ENCODE data around the gene TCP11L1.

The TCP11L1 gene

GRCh38 chr11:33039274-33040032 lies at the start of gene TCP11L1:
Gene TCP11L1 (plus strand): TSS chr11:33039572. CDS start chr11:33043774, 4,202 bp downstream.
- DNase-seq (ENCODE audit: low read depth in 2 of 2): peak in 1 of 2 donors; percentile 50

GRCh38 chr11:32990481-32990880 lies 48.9 kb upstream of the TCP11L1 start:
- no peak for DNase-seq (ENCODE audit: low read depth in 2 of 2)

DNA sequence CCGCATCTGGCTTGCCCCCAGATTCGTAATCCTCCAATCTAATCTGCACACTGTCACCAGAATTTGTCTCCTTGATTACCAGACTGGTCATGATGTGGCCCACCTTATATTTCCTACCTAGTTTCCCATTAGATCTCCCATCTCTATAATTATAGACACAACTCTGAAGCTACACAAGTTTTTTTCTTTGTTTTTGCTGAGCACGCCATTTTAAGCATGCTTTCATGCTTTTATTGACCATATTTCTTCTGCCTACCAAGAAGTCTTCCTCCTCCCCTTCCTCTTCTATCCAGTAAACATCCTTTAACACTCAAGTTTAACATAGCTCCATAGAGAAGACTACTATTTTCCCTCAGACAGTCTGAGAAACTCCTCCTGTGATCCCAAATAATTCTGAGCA lies 47.9 kb upstream of the TCP11L1 start:
- DNase-seq (ENCODE audit: low read depth in 2 of 2): no peak

- DNase-seq (ENCODE audit: low read depth in 2 of 2): no peak
Observed at GRCh38 chr11:32991898-32992297, 47.5 kb upstream of the TCP11L1 start.

DNA sequence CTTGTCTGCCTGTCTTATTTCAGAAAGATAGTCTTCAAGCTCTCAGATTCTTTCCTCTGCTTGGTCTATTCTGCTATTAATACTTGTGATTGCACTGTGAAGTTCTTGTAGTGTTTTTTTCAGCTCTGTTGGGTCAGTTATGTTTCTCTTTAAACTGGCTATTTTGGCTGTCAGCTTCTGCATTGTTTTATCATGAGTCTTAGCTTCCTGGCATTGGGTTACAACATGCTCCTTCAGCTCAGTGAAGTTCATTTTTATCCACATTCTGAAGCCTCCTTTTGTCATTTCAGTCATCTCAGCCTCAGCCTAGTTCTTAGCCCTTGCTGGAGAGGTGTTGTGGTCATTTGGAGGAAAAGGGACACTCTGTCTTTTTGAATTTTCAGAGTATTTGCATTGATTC lies 39.2 kb upstream of the TCP11L1 start:
- DNase-seq (ENCODE audit: low read depth in 2 of 2): no peak

DNA sequence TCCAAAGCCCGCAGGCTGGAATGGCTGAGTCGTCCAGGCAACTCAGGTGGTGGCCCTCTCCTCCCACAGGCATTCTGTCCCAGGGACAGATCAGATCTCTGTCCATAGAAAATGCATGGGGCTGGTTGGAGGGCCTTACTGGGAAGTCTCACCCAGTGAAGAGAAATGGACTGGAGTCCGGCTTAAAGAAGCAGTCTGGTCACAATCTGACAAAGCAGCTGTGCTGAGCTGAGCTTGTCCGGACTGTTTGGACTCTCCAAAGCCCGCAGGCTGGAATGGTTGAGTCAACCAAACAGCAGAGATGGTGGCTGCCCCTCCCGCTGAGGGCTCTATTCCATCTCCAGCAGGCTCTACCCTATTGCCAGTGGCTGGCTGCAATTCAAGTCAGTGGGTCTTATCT lies 38.1 kb upstream of the TCP11L1 start:
- no peak for DNase-seq (ENCODE audit: low read depth in 2 of 2)

- no peak for DNase-seq (ENCODE audit: low read depth in 2 of 2)
Observed at GRCh38 chr11:33001751-33002542, 37.4 kb upstream of the TCP11L1 start.

DNA sequence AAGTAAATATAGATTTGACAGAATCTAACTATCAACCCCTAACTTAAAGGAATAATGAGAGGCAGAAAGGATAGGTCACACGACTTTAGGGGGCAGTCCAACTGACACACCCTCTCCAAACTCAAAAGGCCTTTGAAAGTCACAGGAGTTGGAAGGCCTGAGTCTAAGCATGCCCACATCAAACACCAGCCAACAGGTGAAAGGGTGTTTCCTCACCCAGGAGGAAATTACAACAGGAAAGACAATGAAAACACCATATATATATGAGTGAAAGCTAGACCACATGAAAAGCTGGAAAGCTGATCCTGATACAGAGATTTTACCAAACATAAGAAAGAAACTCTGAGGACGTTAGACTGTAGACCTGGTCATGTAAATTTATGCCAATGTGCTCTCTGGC lies 34.2 kb upstream of the TCP11L1 start:
- DNase-seq (ENCODE audit: low read depth in 2 of 2): no peak

GRCh38 chr11:33006010-33006409 lies 33.4 kb upstream of the TCP11L1 start:
- no peak for DNase-seq (ENCODE audit: low read depth in 2 of 2)

- DNase-seq (ENCODE audit: low read depth in 2 of 2): no peak
Observed at GRCh38 chr11:33013755-33014154, 25.6 kb upstream of the TCP11L1 start.

DNA sequence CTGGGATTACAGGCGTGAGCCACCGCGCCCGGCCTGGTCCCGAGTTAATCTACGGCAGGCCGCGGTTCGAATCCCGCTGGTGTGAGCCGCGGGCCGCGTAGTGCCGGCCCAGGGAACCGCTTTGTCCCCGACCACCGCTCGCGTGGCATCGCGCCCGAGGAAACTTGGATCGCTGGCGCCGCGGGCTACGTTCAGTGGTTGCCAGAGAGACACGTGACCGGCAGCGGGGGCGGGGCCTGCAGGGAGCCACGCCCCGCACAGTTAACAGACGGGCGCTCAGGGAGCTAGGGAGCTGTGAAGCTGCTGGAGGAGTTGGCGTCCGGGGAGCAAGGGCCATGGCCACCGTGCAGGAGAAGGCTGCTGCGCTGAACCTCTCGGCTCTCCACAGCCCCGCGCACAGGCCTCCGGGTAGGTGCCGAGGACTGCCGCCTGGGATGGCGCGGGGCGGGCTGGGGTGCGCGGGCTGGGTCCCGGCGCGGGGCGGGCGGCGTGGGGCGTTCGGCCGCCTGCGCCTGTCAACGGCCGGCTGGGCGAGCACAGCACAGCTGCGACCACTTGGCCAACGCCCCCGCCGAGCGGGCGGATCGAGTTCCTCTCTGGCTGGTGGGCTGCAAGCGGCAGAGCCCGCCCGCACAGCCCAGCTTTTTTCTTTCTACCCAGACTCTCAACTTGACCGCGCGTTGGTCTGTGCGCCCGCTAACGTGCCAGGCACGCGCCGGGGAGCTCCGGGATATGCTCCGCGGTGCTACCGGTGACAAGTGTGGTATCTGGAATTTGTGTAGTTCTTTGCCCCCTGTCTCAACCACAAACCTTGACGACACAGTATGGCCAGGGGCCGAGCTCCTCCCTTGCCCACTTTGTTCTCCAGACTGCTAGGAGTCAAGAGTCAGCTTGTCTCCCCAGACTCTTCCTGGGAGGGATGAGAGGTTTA lies 23.5 kb upstream of the TCP11L1 start, which contains the start of gene DEPDC7:
Gene DEPDC7 (plus strand): TSS at position 258 of the 931 bp plus-strand sequence. CDS start 78 bp downstream, at position 336.
- peak; percentile 17 to 73 for DNase-seq (ENCODE audit: low read depth in 2 of 2)

DNA sequence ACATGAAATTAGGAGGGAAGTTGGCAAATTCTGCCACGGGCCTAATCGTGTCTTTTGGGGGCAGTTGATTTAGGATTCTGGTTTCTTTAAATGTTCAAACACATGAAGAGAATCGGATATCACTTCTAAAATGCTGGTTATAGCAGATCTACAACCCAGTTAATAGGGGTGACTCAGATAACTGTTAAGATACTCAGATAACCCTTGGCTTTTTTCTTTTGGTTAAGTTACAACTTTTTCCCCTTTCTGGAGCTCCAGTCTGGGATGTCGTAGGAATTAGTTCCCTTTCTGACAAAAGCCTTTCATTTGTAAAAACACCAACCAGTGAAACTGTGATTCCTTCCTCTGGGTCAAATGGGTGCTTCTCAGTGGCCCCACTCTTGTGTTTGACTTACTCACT lies 22.7 kb upstream of the TCP11L1 start:
- DNase-seq (ENCODE audit: low read depth in 2 of 2): no peak

DNA sequence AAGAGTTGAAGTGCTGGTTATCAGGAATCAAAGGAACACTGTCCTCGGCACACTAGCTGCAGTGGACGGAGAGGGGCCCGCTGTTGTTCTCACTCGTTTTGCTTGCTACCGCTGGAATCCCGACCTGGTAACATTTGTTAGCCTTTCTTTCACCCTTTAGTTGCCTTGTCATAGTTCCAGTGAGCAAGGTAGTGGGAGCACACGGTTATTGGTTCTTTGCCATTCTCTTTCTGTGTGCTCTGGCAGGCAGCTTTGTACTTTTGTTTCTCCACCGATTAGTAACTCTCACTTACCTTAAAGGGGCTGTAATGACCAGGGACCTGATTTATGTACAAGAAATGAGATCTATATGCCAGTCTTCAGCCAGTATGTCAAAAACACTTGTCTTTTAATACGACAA lies 21.9 kb upstream of the TCP11L1 start:
- DNase-seq (ENCODE audit: low read depth in 2 of 2): no peak

GRCh38 chr11:33017965-33018364 lies 21.4 kb upstream of the TCP11L1 start:
- no peak for DNase-seq (ENCODE audit: low read depth in 2 of 2)

DNA sequence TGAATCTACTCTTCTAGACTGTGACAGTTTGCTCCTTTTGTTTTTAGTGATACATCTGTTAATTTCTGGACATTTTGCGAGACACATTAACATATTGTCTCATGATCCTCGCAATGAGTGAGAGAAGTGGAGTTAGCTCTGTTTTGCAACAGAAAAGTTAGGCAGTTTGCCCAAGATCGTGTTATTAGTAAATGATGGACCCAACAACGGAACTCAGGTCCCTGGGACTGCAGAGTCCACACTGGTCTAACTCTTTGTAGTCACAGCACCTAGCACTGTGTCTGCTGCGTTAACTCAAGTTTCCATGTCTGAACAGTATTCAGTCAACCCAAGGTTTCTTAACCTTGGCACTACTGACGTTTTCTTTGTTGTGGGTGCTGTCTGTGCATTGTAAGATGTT lies 20.5 kb upstream of the TCP11L1 start:
- no peak for DNase-seq (ENCODE audit: low read depth in 2 of 2)

- DNase-seq (ENCODE audit: low read depth in 2 of 2): no peak
Observed at GRCh38 chr11:33021501-33021900, 17.9 kb upstream of the TCP11L1 start.

DNA sequence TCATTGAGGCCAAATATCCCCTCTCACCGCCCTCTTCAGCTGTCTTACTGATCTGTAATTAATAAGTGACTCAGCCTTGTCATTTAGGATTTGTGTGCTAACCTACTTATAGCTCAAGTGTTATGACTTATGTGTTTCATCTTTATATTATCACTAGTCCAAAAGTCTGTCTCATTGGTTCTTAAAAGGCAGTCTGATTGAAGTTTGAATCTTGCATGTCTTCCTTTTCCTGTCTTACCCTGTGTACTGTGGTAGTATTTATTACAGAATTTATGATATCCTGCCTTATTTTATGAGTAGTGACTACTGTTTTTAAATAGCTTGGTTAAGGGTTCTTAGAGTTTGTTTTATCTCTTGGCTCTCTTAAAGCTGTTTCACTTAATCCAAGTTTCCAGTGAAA lies 17.4 kb upstream of the TCP11L1 start:
- no peak for DNase-seq (ENCODE audit: low read depth in 2 of 2)

DNA sequence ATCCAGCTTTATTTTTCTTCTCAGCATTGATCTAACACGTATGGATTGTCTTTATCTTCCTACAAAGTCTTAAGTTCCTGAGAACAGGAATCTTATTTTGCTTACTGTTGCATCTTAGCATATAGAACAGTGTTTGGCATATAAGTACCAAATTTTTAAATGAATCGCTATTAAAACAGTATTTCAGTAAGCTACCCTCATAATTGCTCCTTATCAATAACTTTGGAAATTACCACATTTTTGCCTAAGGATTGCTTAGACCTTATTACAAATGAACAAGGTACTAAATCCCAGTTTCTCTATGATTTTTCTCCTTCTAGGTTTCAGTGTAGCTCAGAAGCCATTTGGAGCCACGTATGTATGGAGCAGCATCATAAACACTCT lies 14.0 kb upstream of the TCP11L1 start:
- no peak for DNase-seq (ENCODE audit: low read depth in 2 of 2)

DNA sequence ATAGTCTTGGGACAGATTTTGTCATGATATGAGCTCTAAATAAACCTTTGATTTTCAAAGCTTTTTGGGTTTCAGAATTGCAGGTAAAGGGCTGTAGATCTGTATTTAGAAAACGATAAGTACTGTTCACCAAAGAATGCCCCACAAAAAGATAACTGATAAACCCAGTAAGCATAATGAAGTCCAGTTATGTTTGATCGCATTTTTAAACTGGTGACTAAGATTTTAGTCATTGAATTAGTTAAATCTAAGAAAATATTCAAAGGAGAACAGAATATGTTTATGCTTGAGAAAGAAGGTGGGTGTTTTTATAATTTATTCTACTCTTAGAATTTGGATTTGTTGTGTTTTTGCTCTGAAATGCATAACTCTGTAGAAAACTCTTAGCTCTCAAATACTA lies 12.1 kb upstream of the TCP11L1 start:
- DNase-seq (ENCODE audit: low read depth in 2 of 2): no peak

DNA sequence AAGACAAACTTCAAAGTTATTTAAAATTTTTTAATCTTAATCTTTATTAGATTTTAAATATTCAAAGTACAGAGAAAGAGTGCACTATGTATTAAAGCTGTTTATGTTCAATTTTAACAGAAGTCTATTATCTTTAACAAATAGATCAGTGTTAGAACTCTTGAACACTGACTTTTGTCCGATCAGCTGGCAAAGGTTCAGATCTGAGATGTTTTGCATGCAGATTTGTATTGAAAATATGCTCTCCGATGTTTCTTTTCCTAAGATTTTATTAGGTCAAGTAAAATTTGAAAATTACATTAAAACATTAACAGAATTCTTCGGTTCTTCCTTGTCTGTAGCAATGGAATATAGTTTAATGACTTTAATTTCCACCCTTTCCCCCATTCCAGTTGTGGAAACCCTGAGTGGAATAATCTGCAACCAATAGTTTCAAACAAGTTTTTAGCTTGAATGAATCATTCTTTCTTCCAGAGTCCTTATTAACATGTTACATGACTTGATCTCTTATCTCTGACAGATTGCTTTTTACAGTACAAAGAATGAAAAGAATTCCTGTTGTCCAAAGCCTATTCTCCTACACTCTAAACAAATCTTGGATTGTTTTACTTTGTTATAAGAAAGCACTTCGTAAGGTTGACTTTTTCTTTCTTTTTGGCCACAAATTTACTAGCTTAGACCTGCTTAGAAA lies 11.4 kb upstream of the TCP11L1 start:
- no peak for DNase-seq (ENCODE audit: low read depth in 2 of 2)

DNA sequence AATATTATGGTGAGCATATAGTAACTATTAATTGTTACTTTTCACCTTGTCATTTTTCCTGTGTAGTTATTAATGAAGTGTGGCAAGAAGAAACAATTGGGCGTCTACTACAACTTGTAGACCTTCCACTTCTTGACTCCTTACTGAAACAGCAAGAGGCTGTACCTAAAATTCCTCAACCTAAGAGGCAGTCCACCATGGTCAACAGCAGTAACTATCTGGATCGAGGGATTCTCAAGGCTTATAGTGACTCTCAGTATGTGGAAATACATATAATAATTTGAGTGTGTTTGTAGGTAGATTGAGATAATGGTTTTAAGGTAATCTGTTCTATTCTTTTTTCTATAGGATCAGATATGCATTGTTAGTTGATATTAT lies 10.8 kb upstream of the TCP11L1 start:
- DNase-seq (ENCODE audit: low read depth in 2 of 2): no peak

Data from stimulated activated CD4-positive, alpha-beta T cell treated with anti-CD3 and anti-CD28 coated beads, Interleukin-1b, Interleukin-23, amount 100 ng/mL, for 1 hour (primary cell).